Measurements from ENCODE around the gene AMBRA1. TPM values are rescaled to one million over a fixed set of nuclear protein-coding genes. Genes with fewer than 3 reads are reported as not detected.

Gene AMBRA1
- polyA plus RNA-seq, 2 of the 4 experiments (the other 2 are of a cell fraction), result 11.5 to 13.4 TPM

GRCh38 chr11:46524201-46524770 lies 69.5 kb downstream of the AMBRA1 start (continued):
- TF ChIP-seq CBX2 (IDR thresholded peaks at IDR 0.05; ENCODE audit: borderline replicate concordance, low read depth), result no peak
- TF ChIP-seq RNF2 (IDR thresholded peaks at IDR 0.05; ENCODE audit: borderline replicate concordance, low read depth), result no peak
- no peak for TF ChIP-seq TFCP2L1 (CRISPR knock-in tag; IDR thresholded peaks at IDR 0.05)
- no peak for TF ChIP-seq MYC (IDR thresholded peaks at IDR 0.05; ENCODE audit: borderline replicate concordance, low read length)
- TF ChIP-seq HOXB13 (CRISPR knock-in tag; IDR thresholded peaks at IDR 0.05; ENCODE audit: low read depth), result no peak

DNA sequence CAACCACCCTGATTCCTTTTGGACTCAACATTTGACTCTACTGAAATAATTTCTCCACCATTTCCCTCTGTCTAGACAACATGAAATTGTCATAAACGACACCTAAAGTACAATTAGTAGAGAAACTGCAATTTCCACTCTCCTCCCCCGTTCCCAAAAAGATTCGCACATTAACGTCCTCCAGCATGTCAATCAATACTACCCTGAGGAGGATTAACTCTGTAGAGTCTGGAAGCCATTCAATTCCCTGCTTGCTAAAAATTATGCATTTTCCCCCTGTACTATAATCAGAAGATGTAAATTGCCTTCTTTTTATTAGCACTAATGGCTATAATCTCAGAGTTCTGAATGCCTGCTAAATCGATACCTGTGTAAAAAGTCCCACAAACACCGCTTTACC lies 70.5 kb downstream of the AMBRA1 start:
- TF ChIP-seq TFCP2L1 (CRISPR knock-in tag; IDR thresholded peaks at IDR 0.05) (no peak), FOSL2 (IDR thresholded peaks at IDR 0.05) (no peak), FOSL2 (CRISPR knock-in tag; IDR thresholded peaks at IDR 0.05) (no peak), SMC3 (IDR thresholded peaks at IDR 0.05) (no peak), HDAC2 (IDR thresholded peaks at IDR 0.05) (no peak), CBX2 (IDR thresholded peaks at IDR 0.05; ENCODE audit: borderline replicate concordance, low read depth) (no peak), MAZ (IDR thresholded peaks at IDR 0.05; ENCODE audit: borderline replicate concordance, low read depth, low read length) (no peak), SREBF2 (IDR thresholded peaks at IDR 0.05) (no peak), FOSB (CRISPR knock-in tag; IDR thresholded peaks at IDR 0.05) (no peak), ZFP36 (IDR thresholded peaks at IDR 0.05; ENCODE audit: borderline replicate concordance, partially characterized antibody) (no peak), HOXB5 (CRISPR knock-in tag; IDR thresholded peaks at IDR 0.05) (no peak), EHMT2 (IDR thresholded peaks at IDR 0.05; ENCODE audit: low read depth) (no peak), KDM5A (IDR thresholded peaks at IDR 0.05) (no peak), PHF8 (IDR thresholded peaks at IDR 0.05; ENCODE audit: borderline replicate concordance, low read depth) (no peak), NPAS2 (CRISPR knock-in tag; IDR thresholded peaks at IDR 0.05; ENCODE audit: borderline replicate concordance) (no peak)
- TF ChIP-seq, protein P1, sequence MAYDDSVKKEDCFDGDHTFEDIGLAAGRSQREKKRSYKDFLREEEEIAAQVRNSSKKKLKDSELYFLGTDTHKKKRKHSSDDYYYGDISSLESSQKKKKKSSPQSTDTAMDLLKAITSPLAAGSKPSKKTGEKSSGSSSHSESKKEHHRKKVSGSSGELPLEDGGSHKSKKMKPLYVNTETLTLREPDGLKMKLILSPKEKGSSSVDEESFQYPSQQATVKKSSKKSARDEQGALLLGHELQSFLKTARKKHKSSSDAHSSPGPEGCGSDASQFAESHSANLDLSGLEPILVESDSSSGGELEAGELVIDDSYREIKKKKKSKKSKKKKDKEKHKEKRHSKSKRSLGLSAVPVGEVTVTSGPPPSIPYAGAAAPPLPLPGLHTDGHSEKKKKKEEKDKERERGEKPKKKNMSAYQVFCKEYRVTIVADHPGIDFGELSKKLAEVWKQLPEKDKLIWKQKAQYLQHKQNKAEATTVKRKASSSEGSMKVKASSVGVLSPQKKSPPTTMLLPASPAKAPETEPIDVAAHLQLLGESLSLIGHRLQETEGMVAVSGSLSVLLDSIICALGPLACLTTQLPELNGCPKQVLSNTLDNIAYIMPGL (CRISPR knock-in tag; IDR thresholded peaks at IDR 0.05; ENCODE audit: borderline replicate concordance), result no peak
- Histone ChIP-seq H3K9me3 (no peaks in the 10 kb centered on the region), H3K4me1 (peaks cover 19% of the 10 kb centered on the region), H3K4me3 (no peak overlapping the region), H3K4me2 (peak overlapping the region; percentile 19; the same call in 1 of the 3 replicates), H3K27ac (no peak overlapping the region)
- WGBS (ENCODE audit: missing lambda C conversion rate), result 79% methylated on average over 6 of the region's 6 CpGs
- CTCF ChIA-PET, result interaction anchor here (1.4 to 1.8 kb wide), 2 partner anchors 38 to 131 kb away, joined by 3 to 4 read pairs; no protein-coding TSS in a partner anchor
- DNase-seq (ENCODE audit: low read depth in 1 of 2, low spot score in 1 of 2) (no peak), ATAC-seq (no peak), FAIRE-seq (no peak)
- POLR2A ChIA-PET, result no interaction called here

GRCh38 chr11:46522682-46523281 lies 71.0 kb downstream of the AMBRA1 start:
- no peak overlapping the region for H3K27ac ChIP-seq
- DNase-seq (ENCODE audit: low read depth in 1 of 2, low spot score in 1 of 2) (no peak), FAIRE-seq (no peak), ATAC-seq (peak in 1 of 2 experiments; percentile 27; a peak in 3 of 6 replicates)
- TF ChIP-seq RAD21 (conservative IDR thresholded peaks at IDR 0.05 in 1 of 2, IDR thresholded peaks at IDR 0.05 in 1 of 2) (no peak), TFCP2L1 (CRISPR knock-in tag; IDR thresholded peaks at IDR 0.05) (no peak), ZSCAN20 (CRISPR knock-in tag; IDR thresholded peaks at IDR 0.05) (no peak), ESRRA (IDR thresholded peaks at IDR 0.05; ENCODE audit: borderline replicate concordance, low read length) (no peak), RFX5 (IDR thresholded peaks at IDR 0.05) (no peak), NPAS2 (CRISPR knock-in tag; IDR thresholded peaks at IDR 0.05; ENCODE audit: borderline replicate concordance) (no peak), GATA3 (IDR thresholded peaks at IDR 0.05; ENCODE audit: borderline replicate concordance) (no peak), FOXS1 (CRISPR knock-in tag; IDR thresholded peaks at IDR 0.05) (no peak)
- no peak overlapping the region for H3K4me3 ChIP-seq
- ChIA-PET POLR2A (interaction anchor here (1.0 kb wide), 1 partner anchor 33 kb away, joined by 3 read pairs; no protein-coding TSS in a partner anchor), CTCF (interaction anchor here (0.9 to 1.8 kb wide), 4 partner anchors 20 to 151 kb away, joined by 3 to 4 read pairs (median 3); no protein-coding TSS in a partner anchor)
- no peaks in the 10 kb centered on the region for H3K9me3 ChIP-seq
- H3K4me2 ChIP-seq, result peak overlapping the region; percentile 19; the same call in 1 of the 3 replicates
- 75% methylated on average over 5 of the region's 5 CpGs for WGBS (ENCODE audit: missing lambda C conversion rate)
- peaks cover 19% of the 10 kb centered on the region for H3K4me1 ChIP-seq

Measured in A549 (cell line).